ENCODE data around the gene OPCML. TPM values are rescaled to one million over a fixed set of nuclear protein-coding genes. Genes with fewer than 3 reads are reported as not detected.

The OPCML gene
- total RNA-seq, 1 experiment from 2014 or later = 0.94 TPM

DNA sequence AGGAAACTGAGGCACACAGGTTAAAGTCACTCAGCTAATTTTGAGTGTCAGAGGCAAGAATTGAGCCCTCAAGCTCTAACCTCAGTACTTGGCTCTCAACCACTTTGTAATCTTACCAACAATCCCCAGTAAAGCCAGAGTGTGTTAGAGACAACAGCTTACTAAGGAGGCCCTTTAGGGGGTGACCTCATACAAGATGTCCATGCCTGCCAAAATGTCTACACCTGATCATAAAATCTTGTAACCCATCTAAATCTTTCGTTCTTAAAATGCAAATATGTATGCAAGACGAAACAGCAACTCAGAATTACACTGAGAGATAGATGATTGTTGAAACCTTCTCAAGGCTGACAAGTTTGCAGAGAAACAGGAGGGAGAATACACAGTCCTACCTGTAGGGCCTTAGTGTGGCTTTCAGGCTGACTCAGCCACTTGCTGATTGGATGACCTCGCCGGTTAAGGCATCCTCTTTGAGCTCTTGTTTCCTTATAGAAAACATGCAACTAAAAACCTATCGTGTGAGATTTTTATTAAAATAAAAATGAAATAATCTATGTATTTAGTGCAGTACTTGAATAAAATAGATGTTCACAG, 143.2 kb downstream of the OPCML start:
- Histone ChIP-seq H3K27ac (ENCODE audit: insufficient read length, low read depth, low read length) (no peak overlapping the region), H3K4ac (ENCODE audit: low read depth, low read length) (no peak overlapping the region), H2BK12ac (ENCODE audit: insufficient read length, low read depth, low read length) (no peak overlapping the region), H2BK20ac (ENCODE audit: low read depth, low read length, poor library complexity, severe bottlenecking) (no peak overlapping the region), H3K4me1 (ENCODE audit: insufficient read depth, low read length) (no peaks in the 10 kb centered on the region), H2AFZ (ENCODE audit: low read length) (no peak overlapping the region), H2BK15ac (ENCODE audit: low read depth, low read length) (no peak overlapping the region), H4K8ac (replicated peaks; ENCODE audit: insufficient read length, low read depth, low read length) (no peak overlapping the region), H3K4me2 (ENCODE audit: insufficient read depth, insufficient read length, low read length) (no peak overlapping the region), H3K18ac (ENCODE audit: insufficient read length, low read depth, low read length) (no peak overlapping the region), H2AK5ac (ENCODE audit: insufficient read length, low read length) (no peak overlapping the region), H3K23ac (ENCODE audit: insufficient read length, low read depth, low read length) (no peak overlapping the region), H3K9ac (ENCODE audit: extremely low read depth, insufficient read length, low read length) (no peak overlapping the region), H3K14ac (ENCODE audit: insufficient read depth, low read length) (no peak overlapping the region), H3K56ac (ENCODE audit: insufficient read length, low read depth, low read length) (no peak overlapping the region), H2BK5ac (ENCODE audit: insufficient read length, low read length) (no peak overlapping the region), H3K79me1 (ENCODE audit: insufficient read depth, low read depth, low read length, poor library complexity, severe bottlenecking) (no peaks in the 10 kb centered on the region), H3K27me3 (ENCODE audit: insufficient read depth, low read length) (no peaks in the 10 kb centered on the region), H4K5ac (ENCODE audit: insufficient read length, low read depth, low read length) (no peak overlapping the region), H3T11ph (ENCODE audit: low read length) (no peak overlapping the region), H4K20me1 (ENCODE audit: control insufficient read depth, insufficient read depth, insufficient read length) (no peaks in the 10 kb centered on the region), H3K23me2 (ENCODE audit: insufficient read length, low read depth, low read length, poor library complexity, severe bottlenecking) (no peaks in the 10 kb centered on the region), H2BK120ac (ENCODE audit: low read depth, low read length, poor library complexity, severe bottlenecking) (no peak overlapping the region), H3K9me3 (ENCODE audit: control insufficient read depth, low read depth, low read length) (no peaks in the 10 kb centered on the region), H4K91ac (ENCODE audit: insufficient read length, low read depth, low read length) (no peak overlapping the region), H3K79me2 (ENCODE audit: insufficient read depth, low read length) (no peaks in the 10 kb centered on the region)
- DNase-seq = no peak
- no peaks in the 10 kb centered on the region for H3K9me3 Mint-ChIP-seq
- no peaks in the 10 kb centered on the region for H3K36me3 Mint-ChIP-seq (ENCODE audit: insufficient read depth in 1 of 3, low read depth in 3 of 3)
- no peak for TF ChIP-seq CTCF (conservative IDR thresholded peaks at IDR 0.05)
- no peak overlapping the region for H3K4me3 Mint-ChIP-seq
- H3K4me1 Mint-ChIP-seq = peaks cover 9 to 10% of the 10 kb centered on the region in 2 experiments
- WGBS (ENCODE audit: extremely low coverage, insufficient read length, low lambda C conversion rate) = no CpG with 5 or more reads among the region's 5 CpGs
- no peak overlapping the region for H3K27ac Mint-ChIP-seq
- no peaks in the 10 kb centered on the region for H3K27me3 Mint-ChIP-seq (ENCODE audit: low read depth)

Measured in H9 (cell line).